GM23338 (cell line): ENCODE data around the gene OSBPL3. TPM values are rescaled to one million over a fixed set of nuclear protein-coding genes. Genes with fewer than 3 reads are reported as not detected.
A peak's percentile ranks its signal among the peaks of the same experiment; 100 is the strongest.

Experiments
- ATAC-seq: fragments of 200-7000 bp; cut with Tn5 transposase; 3 replicates; pipeline ENCODE4 v1.9.1; 2020
- DNase-seq: peaks from one replicate; pipeline ENCODE4 v3.0.0-alpha.2; 2015; ENCODE audit warnings: low spot score
- H2AFZ ChIP-seq: fragments of 200-600 bp; sonication (generic); 2 replicates; pipeline ENCODE4 v1.8.0; 2016; ENCODE audit warnings: antibody characterized with exemption, mild to moderate bottlenecking, moderate library complexity
- H3F3A ChIP-seq: fragments of 200-600 bp; sonication (generic); replicated peaks from 2 replicates; pipeline ENCODE4 v1.8.0; 2017; ENCODE audit warnings: antibody characterized with exemption, mixed run types, low read depth
- H3K27ac ChIP-seq: fragments of 200-600 bp; sonication (generic); 2 replicates; pipeline ENCODE4 v1.6.1; 2016; ENCODE audit warnings: low read depth
- H3K27me3 ChIP-seq: fragments of 200-600 bp; sonication (generic); 2 replicates; pipeline ENCODE4 v1.8.0; 2016; ENCODE audit warnings: mild to moderate bottlenecking, mixed run types, moderate library complexity; ENCODE audit not compliant: insufficient read depth
- H3K36me3 ChIP-seq: fragments of 200-600 bp; sonication (generic); 2 replicates; pipeline ENCODE4 v1.8.0; 2016; ENCODE audit warnings: mild to moderate bottlenecking; ENCODE audit not compliant: insufficient read depth
- H3K4me1 ChIP-seq: fragments of 200-600 bp; sonication (generic); 2 replicates; pipeline ENCODE4 v1.8.0; 2016; ENCODE audit warnings: mild to moderate bottlenecking, moderate library complexity; ENCODE audit not compliant: insufficient read depth
- H3K4me2 ChIP-seq: fragments of 200-600 bp; sonication (generic); 2 replicates; pipeline ENCODE4 v1.7.1; 2017; ENCODE audit warnings: mixed run types
- H3K4me3 ChIP-seq: fragments of 200-600 bp; sonication (generic); 2 replicates; pipeline ENCODE4 v1.6.1; 2016; ENCODE audit warnings: mixed run types
- H3K79me2 ChIP-seq: fragments of 200-600 bp; sonication (generic); replicated peaks from 2 replicates; pipeline ENCODE4 v1.8.0; 2017; ENCODE audit warnings: mild to moderate bottlenecking; ENCODE audit not compliant: insufficient read depth
- H3K9me2 ChIP-seq: fragments of 200-600 bp; sonication (generic); 2 replicates; pipeline ENCODE4 v1.8.0; 2017; ENCODE audit not compliant: insufficient read depth
- H4K20me1 ChIP-seq: fragments of 200-600 bp; sonication (generic); replicated peaks from 2 replicates; pipeline ENCODE4 v1.8.0; 2017; ENCODE audit warnings: mild to moderate bottlenecking; ENCODE audit not compliant: insufficient read depth
- H3K27ac Mint-ChIP-seq: 2 replicates; pipeline ENCODE4 v1.8.0; 2020; ENCODE audit warnings: inconsistent platforms, mild to moderate bottlenecking, moderate library complexity, mixed read lengths
- H3K27me3 Mint-ChIP-seq: 3 replicates; pipeline ENCODE4 v1.8.0; 2022; ENCODE audit warnings: low read depth, mild to moderate bottlenecking, moderate library complexity, mixed read lengths, inconsistent platforms; ENCODE audit not compliant: insufficient read depth, poor library complexity
- H3K36me3 Mint-ChIP-seq: 3 replicates; pipeline ENCODE4 v1.8.0; 2021; ENCODE audit warnings: low read depth, mild to moderate bottlenecking, inconsistent platforms, moderate library complexity, mixed read lengths
- H3K4me1 Mint-ChIP-seq: 3 replicates; pipeline ENCODE4 v1.8.0; 2020; ENCODE audit warnings: mild to moderate bottlenecking, inconsistent platforms, mixed read lengths
- H3K4me3 Mint-ChIP-seq: 3 replicates; pipeline ENCODE4 v1.8.0; 2021; ENCODE audit warnings: moderate library complexity, mild to moderate bottlenecking, inconsistent platforms, mixed read lengths
- H3K9me3 Mint-ChIP-seq: 3 replicates; pipeline ENCODE4 v1.8.0; 2020; ENCODE audit warnings: moderate library complexity, mild to moderate bottlenecking, inconsistent platforms, mixed read lengths
- REST ChIP-seq: IDR thresholded peaks from one replicate; pipeline ENCODE4 v1.6.1; 2018; ENCODE audit warnings: antibody characterized with exemption; ENCODE audit not compliant: unreplicated experiment
- ZNF462 ChIP-seq: fragments of 250-450 bp; sonication (Bioruptor Pico); IDR thresholded peaks from 2 replicates; pipeline ENCODE4 v1.5.0; 2020; ENCODE audit warnings: mild to moderate bottlenecking, moderate library complexity
- polyA plus RNA-seq: library from polyadenylated mRNA; unstranded; fragments of >200 nt; fragmentation: Nextera tagmentation; extraction: Ambion mirVana; gene quantifications from 2 replicates; pipeline ENCODE4 v1.2.1, GENCODE V29; 2016
- total RNA-seq: library from RNA; depleted of rRNA; stranded (reverse); fragments of >200 nt; shearing (Covaris generic); gene quantifications from 2 replicates; pipeline ENCODE4 v1.2.3, GENCODE V29; 2014
- TF ChIP-seq, protein P1 (sequence below), 2 experiments: fragments of 200-600 bp in 1 of 2; sonication (generic) in 1 of 2; conservative IDR thresholded peaks; 2 replicates each; pipeline versions ENCODE4 v1.5.1 to v1.6.1; 2016 to 2017; ENCODE audit warnings: antibody characterized with exemption in 2 of 2, low read depth in 2 of 2, mild to moderate bottlenecking in 2 of 2, moderate library complexity in 1 of 2

Gene OSBPL3
- total and polyA plus RNA-seq, 2 experiments from 2014 or later, result 7.2 to 15.7 TPM

DNA sequence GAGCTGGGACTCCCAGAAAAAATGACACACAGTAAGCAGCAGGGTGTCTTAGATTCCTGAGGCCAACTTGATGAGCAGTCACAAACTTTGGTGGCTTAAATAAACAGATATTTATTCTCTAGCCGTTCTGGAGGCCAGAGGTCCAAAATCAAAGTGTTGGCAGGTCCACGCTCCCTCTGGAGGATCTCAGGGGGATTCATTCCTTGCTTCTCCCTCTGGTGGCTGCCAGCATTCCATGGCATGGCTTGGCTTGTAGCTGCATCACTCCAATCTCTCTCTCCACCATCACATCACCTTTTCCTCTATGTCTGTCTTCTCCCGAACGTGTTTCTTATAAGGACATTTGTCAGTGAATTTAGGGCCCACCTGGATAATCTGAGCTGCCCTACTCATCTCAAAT, 98.4 kb downstream of the OSBPL3 start:
- H3K4me3 ChIP-seq, result no peak overlapping the region
- no peak overlapping the region for H3K4me2 ChIP-seq
- H2AFZ ChIP-seq, result no peak overlapping the region
- Mint-ChIP-seq H3K4me3 (no peak overlapping the region), H3K4me1 (peaks cover 61% of the 10 kb centered on the region), H3K27me3 (peaks cover 5% of the 10 kb centered on the region), H3K36me3 (no peaks in the 10 kb centered on the region), H3K9me3 (no peaks in the 10 kb centered on the region), H3K27ac (no peak overlapping the region)
- H3F3A ChIP-seq, result no peaks in the 10 kb centered on the region
- H3K4me1 ChIP-seq, result peaks cover 45% of the 10 kb centered on the region
- DNase-seq, result peak; percentile 57
- no peaks in the 10 kb centered on the region for H3K79me2 ChIP-seq
- TF ChIP-seq, protein P1, sequence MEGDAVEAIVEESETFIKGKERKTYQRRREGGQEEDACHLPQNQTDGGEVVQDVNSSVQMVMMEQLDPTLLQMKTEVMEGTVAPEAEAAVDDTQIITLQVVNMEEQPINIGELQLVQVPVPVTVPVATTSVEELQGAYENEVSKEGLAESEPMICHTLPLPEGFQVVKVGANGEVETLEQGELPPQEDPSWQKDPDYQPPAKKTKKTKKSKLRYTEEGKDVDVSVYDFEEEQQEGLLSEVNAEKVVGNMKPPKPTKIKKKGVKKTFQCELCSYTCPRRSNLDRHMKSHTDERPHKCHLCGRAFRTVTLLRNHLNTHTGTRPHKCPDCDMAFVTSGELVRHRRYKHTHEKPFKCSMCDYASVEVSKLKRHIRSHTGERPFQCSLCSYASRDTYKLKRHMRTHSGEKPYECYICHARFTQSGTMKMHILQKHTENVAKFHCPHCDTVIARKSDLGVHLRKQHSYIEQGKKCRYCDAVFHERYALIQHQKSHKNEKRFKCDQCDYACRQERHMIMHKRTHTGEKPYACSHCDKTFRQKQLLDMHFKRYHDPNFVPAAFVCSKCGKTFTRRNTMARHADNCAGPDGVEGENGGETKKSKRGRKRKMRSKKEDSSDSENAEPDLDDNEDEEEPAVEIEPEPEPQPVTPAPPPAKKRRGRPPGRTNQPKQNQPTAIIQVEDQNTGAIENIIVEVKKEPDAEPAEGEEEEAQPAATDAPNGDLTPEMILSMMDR (conservative IDR thresholded peaks at IDR 0.05; ENCODE audit: low read depth in 2 of 2), result peak; percentile 37 to 57
- peak; percentile 78 for TF ChIP-seq ZNF462 (CRISPR knock-in tag)
- no peak for TF ChIP-seq REST
- ATAC-seq, result peak; percentile 52
- H3K36me3 ChIP-seq, result no peaks in the 10 kb centered on the region
- H3K27me3 ChIP-seq, result no peaks in the 10 kb centered on the region
- H4K20me1 ChIP-seq, result no peaks in the 10 kb centered on the region
- H3K27ac ChIP-seq, result no peak overlapping the region
- H3K9me2 ChIP-seq, result no peaks in the 10 kb centered on the region
